GM18520 (cell line): ENCODE data around the gene PRKCE.

ENCODE experiments used
- ATAC-seq: cut with Tn5 transposase; IDR thresholded peaks from one replicate; pipeline ENCODE4 v1.9.1; 2021; ENCODE audit not compliant: unreplicated experiment

Gene PRKCE

DNA sequence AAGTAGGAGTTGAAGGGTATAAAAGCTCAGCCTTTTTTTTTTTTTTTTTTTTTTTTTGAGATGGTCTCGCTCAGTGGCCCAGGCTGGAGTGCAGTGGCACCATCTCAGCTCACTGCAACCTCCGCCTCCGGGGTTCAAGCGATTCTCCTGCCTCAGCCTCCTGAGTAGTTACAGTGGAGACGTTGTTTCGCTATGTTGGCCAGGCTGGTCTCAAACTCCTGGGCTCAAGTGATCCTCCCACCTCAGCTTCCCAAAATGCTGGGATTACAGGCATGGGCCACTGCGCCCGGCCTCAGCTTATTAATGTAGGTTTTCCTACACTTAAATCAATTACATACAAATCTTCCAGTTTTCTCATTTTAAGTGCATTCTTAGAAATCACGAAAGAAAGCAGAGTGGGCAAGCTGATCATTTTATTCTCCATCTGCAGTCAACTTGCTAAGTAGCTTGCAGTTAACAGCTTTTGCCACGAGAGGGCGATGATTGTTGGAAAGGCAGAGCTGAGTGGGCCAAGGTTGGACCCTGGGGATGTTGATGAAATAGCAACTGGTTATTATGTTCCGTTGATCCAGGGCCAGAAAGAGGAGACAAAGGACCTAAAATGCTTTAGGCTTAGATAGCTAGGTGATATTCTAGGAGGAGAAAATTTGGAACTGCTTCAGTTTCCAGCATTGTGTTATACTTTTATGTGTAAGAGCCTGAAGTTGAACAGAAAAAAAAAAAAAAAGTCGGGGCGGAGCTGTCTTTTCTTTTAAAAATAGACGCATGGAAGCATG is 411.4 kb downstream of the PRKCE start:
- no peak for ATAC-seq

GRCh38 chr2:46064396-46064795 is 412.9 kb downstream of the PRKCE start:
- ATAC-seq: no peak

DNA sequence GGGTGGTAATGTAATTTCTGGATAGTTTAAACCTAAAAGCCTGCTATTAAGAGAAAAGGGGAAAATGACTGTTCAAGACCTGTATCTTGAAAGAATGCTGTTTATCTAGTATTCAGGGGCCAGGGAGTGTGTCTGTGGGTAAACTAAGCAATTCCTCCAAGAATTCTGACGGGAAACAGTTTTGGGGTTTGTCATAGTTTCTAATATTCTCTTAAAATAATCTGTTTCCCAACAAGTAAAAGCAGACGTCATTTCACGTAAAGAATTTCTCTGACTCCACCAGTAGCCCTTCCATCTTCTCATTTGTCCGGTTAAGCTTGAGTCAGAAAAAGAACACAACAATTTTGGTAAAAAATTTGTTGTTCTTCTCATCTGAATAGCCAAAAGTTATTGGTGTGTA is 413.7 kb downstream of the PRKCE start:
- ATAC-seq: no peak

DNA sequence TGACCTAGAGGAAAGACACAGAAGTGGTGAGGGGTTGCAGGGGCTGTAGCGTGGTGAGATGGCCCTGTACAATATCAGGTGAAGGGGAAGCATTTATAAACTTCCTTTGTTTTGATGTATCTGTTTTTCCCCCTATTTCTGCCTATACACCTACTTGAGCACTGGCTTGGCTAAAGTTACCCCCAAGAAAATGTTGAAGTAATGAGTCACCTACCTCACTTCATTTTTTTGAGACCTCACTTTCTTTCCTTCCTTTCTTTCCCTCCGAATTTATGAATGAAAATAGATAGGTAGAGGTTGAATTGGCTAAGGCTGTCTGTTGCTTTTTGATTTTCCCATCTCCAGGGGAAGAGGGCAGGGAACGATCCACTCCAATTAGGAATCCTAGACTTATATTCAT is 414.6 kb downstream of the PRKCE start:
- ATAC-seq: no peak

- no peak for ATAC-seq
These were observed 415.1 kb downstream of the PRKCE start for GRCh38 chr2:46066601-46067000.

DNA sequence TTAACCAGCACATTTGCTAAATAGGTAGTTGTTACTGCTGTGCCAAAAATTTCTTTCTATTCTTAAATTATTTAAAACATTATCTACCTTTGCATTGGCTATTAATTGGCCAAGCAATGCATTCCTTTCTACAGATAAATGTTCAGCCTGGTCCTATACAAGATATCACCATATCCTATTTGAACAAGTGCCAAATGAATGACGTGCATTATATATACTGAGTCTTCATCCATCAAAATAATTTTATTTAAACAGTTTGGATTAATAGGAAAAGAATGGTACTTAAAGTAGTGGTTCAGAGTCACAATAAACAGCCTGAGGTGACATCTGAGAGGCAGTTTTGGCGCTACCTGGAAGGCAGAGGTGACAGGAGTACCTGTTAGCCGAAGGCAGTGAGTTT is 415.6 kb downstream of the PRKCE start:
- no peak for ATAC-seq

DNA sequence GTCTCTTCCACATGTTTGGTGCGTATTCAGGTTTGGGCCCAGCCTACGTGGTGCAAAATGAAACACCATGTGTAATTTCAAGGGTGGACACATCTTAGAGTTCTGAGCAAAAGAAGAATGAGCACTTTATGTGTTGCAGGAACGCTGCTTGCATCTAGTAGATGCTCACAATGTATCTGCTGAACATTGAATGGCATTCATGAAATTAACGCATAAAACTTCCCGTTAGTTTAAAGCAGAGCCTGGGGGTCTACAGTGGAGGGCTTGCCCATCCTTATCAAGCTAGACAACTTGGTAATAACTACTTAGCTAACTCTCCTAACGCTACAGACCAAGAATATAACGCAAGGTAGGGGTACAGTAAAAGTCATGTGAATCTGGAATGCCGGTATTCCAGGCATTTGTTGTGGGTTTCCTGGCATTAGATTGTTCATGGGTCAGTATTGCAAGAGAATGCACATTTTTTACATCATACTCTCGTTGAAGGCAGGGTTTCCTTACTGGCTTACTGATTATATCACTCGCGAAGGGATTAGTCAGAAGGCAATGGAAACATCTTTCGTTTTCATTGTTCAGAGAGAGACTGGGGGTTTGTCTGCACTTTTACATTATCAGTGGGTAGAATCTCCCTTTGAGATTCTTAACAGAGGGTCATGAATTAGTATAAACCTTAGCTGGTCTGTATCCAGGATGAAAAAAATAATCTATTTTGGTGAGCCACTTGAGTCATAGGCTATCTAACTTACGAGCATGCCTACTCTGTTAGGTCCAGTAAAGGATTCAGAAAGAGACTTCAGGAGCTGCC is 416.2 kb downstream of the PRKCE start:
- ATAC-seq: no peak

- ATAC-seq: no peak
These were observed 417.2 kb downstream of the PRKCE start for GRCh38 chr2:46068636-46069035.

GRCh38 chr2:46071074-46071473 is 419.6 kb downstream of the PRKCE start:
- ATAC-seq: no peak

GRCh38 chr2:46072101-46072820 is 420.8 kb downstream of the PRKCE start:
- ATAC-seq: no peak

DNA sequence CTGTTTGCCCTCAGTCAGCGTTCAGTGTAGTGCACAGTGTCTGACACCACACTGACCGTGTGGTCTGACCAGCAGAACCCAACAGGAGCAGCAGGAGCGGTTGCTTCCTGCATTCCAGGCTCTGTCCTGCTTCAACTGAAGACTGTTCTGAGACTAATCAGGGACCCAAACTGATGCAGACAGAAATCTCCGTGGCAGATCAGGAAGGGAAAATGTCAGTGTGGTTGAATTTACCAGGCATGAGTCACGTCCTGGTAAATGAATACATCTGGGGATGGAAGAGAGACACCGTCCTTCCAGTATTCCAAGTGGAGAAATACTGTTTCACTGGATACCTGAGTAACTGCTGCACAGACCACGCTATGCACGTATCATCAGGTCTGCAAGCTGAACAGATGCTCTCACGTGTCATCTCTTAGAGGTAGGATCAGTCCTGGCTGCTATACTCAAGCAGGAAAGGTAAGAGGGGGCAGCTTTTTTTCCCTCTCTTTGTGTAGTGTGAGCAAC is 422.1 kb downstream of the PRKCE start:
- ATAC-seq: no peak

- ATAC-seq: no peak
These were observed 423.0 kb downstream of the PRKCE start for GRCh38 chr2:46074501-46074900.

GRCh38 chr2:46075848-46076247 is 424.4 kb downstream of the PRKCE start:
- ATAC-seq: no peak

DNA sequence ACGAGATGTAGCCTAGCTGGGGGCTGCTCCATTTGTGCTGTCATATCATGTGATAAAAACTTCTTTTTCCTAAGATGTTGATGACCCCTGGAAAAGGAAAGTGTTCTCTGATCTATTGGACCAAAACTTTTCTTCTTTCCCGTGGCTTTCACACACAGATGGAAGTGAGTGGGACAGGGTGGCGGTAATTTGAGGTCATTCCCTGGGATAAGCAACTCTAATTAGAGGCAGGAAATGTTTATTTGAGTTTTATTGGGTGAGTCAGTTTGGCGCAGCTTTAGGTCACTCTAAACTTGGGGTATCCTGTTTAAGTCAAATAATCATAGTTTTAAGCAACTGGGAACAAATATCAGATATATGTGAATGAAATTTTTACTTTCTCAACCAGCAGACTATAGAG is 424.8 kb downstream of the PRKCE start:
- ATAC-seq: no peak

GRCh38 chr2:46076875-46077274 is 425.4 kb downstream of the PRKCE start:
- no peak for ATAC-seq

- ATAC-seq: no peak
These were observed 426.1 kb downstream of the PRKCE start for GRCh38 chr2:46077522-46078107.

DNA sequence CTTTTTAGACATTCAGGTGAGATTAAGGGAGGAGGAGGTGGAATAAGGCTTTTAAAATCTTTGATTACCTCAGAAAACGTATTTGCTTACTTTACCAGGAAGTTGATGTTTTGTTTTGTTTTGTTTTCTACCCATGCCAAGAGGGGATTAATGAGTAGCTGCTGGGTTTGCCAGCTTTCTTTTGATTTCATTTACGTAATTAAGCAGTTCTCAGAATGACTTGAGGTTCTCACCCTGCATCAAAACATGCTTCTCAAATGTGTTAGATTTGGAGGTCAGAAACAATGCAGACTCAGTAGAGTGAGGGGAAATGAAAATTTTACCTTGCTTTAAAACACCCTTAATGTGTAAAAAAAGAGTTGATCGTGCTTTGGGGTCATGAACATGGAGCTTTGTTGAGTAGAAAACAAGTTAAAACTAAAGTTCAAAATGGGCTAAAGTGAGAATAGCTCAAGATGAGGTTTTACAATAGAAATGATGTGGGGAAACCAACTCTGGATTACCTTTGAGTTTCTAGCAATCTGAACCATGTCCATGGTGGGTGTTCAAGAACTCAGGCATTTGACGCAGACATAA is 428.6 kb downstream of the PRKCE start:
- peak; percentile 64 for ATAC-seq

- no peak for ATAC-seq
These were observed 431.3 kb downstream of the PRKCE start for GRCh38 chr2:46082531-46083485.

DNA sequence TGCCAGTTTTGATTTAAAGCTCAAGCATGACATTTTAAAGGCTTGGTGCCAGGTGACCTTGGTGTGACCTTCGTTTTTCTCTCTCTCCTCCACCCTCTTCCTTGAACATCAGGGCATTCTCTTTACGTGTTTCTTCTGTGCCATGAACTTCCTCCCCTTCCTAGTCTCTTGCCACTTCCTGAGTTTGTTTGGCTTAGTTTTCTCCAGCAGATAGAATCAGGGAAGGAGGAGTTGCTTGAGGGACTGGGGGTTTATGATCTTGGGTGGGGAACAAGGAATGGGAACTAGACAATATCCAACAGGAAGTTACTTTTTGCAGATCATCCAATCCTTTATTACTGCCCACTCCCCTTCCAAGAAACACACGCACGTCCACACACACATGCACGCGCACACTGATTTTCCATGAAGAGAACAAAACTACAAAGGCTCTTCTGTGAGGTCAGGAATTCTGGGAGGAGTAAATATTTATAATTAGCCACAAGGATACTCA is 435.1 kb downstream of the PRKCE start:
- no peak for ATAC-seq
